ENCODE data around the gene DBH.

- TF ChIP-seq EZH2 (IDR thresholded peaks at IDR 0.05; ENCODE audit: low read length) (no peak), CTCF (optimal IDR thresholded peaks at IDR 0.05 in 1 of 3, IDR thresholded peaks at IDR 0.05 in 1 of 3, conservative IDR thresholded peaks at IDR 0.05 in 1 of 3; ENCODE audit: extremely low read depth in 1 of 3, insufficient read depth in 2 of 3, low read length in 3 of 3) (no peak)
Observed at GRCh38 chr9:133641861-133642595, 5.9 kb downstream of the DBH start.

All from keratinocyte (primary cell).